ENCODE data around the gene RBM44.

RBM44 gene

DNA sequence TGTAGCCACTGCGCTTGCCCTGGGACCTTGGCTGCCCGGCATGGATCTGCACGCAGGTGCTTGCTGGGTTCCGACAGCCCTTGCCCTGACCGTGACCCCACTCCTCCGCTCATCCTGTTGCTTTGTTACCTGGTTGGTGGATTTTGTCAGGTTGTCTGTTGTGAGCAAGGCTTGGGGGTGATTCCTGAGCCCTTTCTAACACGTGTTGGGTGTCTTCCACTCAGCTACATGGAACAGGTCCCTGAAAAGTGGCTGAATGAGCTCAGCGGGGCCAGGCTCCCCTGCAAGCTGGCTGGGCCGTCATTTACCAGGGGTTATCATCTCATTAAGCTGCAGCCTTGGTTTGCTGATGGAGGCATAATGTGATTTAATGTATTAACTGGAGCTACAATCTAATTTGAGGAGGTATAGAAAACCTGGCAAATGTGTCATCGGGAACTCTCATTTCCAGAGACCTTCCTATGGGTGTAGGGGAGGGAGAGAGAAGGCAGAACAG lies 85.4 kb downstream of the RBM44 start:
- Histone ChIP-seq H3K9ac (ENCODE audit: low read length in 5 of 5) (no peak overlapping the region), H3K27me3 (ENCODE audit: control insufficient read depth in 5 of 5, insufficient read depth in 4 of 5, low read length in 5 of 5) (no peaks in the 10 kb centered on the region), H3K27ac (ENCODE audit: low read depth, low read length) (no peak overlapping the region)

DNA sequence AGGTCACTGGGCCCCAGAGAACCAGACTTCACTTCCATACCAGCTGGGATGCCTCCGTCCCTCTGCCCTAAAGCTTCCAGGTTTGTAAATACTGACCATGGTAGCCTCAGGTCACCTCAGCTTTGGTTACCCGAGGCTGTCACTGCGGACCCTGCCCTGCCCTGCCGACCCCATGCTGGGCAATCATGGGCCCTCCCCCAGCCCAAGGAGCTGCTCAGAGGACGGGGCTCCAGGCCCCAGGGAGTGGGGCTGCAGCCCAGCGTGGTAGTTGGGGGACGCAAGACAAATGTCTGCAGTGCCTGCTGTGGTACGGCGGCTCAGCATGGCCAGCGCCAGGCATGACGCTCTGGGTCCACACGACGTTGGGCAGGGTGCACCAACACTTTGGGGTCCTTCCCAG lies 86.1 kb downstream of the RBM44 start:
- Histone ChIP-seq H3K9me3 (ENCODE audit: control insufficient read depth in 5 of 5, low read length in 5 of 5) (no peaks in the 10 kb centered on the region), H3K27ac (ENCODE audit: low read depth, low read length) (no peak overlapping the region), H3K4me3 (ENCODE audit: low read depth in 1 of 5, low read length in 5 of 5) (no peak overlapping the region), H3K27me3 (ENCODE audit: control insufficient read depth in 5 of 5, insufficient read depth in 4 of 5, low read length in 5 of 5) (no peaks in the 10 kb centered on the region), H3K36me3 (ENCODE audit: control insufficient read depth in 5 of 5, insufficient read depth in 5 of 5, low read length in 5 of 5) (no peaks in the 10 kb centered on the region), H3K4me1 (ENCODE audit: control insufficient read depth in 5 of 5, insufficient read depth in 5 of 5, low read length in 5 of 5) (peaks cover 0 to 17% (median 13%) of the 10 kb centered on the region in 5 donors), H3K9ac (ENCODE audit: low read length in 5 of 5) (no peak overlapping the region)

More for the DNA sequence above, 85.4 kb downstream of the RBM44 start:
- no peaks in the 10 kb centered on the region for H3K36me3 ChIP-seq (ENCODE audit: control insufficient read depth in 5 of 5, insufficient read depth in 5 of 5, low read length in 5 of 5)
- no peak overlapping the region for H3K4me3 ChIP-seq (ENCODE audit: low read depth in 1 of 5, low read length in 5 of 5)
- no peaks in the 10 kb centered on the region for H3K9me3 ChIP-seq (ENCODE audit: control insufficient read depth in 5 of 5, low read length in 5 of 5)
- H3K4me1 ChIP-seq (ENCODE audit: control insufficient read depth in 5 of 5, insufficient read depth in 5 of 5, low read length in 5 of 5): peaks cover 0 to 17% (median 13%) of the 10 kb centered on the region in 5 donors

DNA sequence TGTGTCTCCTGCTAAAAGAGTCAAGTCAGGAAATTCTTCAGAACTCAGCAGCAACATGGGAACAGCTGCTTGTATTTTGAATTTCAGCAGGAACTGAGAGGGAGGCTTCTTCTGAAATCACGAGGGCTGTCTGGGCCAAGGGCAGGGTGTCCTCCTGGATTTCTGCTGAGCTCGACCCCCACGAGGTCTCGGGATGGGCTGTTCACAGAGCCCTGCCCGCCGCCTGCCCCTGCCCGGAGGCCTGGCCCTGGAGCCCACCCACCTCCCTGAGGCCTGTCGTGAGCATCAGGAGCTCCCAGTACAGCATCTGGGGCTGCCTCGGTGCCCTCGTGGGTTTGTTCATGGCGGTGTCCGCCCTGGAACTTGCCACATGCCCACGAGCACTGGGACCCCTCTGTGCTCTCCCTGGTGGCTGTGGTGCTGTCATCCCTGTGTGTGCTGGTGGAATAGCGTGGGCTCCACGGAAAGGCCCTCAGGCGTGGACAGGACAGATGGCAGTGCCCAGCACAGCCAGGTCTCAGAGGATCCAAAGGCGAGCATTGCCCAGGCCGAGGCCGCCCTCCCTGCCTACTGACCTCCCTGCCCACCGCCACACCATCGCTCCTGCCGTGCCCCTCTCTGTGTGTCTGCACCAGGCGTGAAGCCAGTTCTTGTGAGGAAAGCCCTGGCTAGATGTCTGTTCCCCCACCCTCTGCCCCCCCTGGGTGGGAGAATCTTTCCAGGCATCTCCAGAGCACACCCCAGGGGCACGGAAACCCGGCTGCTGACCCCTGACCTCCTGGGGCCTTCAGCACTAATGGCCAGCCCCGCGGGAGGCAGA lies 86.7 kb downstream of the RBM44 start:
- Histone ChIP-seq H3K4me3 (ENCODE audit: low read depth in 1 of 5, low read length in 5 of 5) (no peak overlapping the region), H3K27ac (ENCODE audit: low read depth, low read length) (no peak overlapping the region), H3K36me3 (ENCODE audit: control insufficient read depth in 5 of 5, insufficient read depth in 5 of 5, low read length in 5 of 5) (no peaks in the 10 kb centered on the region), H3K4me1 (ENCODE audit: control insufficient read depth in 5 of 5, insufficient read depth in 5 of 5, low read length in 5 of 5) (peaks cover 0 to 17% (median 13%) of the 10 kb centered on the region in 5 donors), H3K9ac (ENCODE audit: low read length in 5 of 5) (no peak overlapping the region), H3K27me3 (ENCODE audit: control insufficient read depth in 5 of 5, insufficient read depth in 4 of 5, low read length in 5 of 5) (no peaks in the 10 kb centered on the region), H3K9me3 (ENCODE audit: control insufficient read depth in 5 of 5, low read length in 5 of 5) (no peaks in the 10 kb centered on the region)

DNA sequence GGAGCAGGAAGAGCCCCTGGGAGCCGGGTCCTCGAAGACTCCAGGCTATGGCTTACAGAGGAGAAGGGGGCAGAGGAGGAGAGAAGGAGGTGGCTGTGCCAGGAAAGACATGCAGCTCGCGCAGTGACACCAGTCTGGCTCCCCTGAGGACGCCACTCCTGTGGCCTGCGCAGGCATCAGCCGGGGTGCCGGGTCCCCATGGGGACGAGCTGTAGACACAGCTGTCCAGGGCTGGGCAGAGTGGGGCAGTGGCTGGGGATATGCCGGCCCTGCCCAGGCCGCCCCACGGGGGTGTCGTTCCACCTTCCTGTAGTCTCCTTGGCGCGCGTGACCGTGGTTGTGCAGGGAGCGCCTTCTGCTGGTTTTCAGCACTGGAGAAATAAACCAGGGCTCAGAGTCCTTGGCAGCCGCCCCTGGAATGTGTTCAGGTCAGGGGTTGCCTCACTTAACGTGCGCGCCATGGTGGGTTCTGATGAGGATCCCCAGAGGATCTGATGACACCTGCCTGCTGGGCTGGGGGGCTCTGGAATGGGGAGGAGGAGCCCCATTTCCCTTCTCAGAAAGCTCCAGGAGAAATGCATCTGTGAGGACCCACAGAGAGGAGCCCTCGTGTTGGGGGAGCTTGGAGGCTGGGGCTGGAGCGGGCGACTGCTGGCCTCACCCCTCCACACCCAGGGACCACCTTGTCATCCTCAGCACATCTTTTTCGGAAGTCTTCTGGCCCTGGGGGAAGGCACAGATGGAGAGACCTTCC lies 87.5 kb downstream of the RBM44 start:
- H3K9ac ChIP-seq (ENCODE audit: low read length in 5 of 5): no peak overlapping the region
- no peaks in the 10 kb centered on the region for H3K27me3 ChIP-seq (ENCODE audit: control insufficient read depth in 5 of 5, insufficient read depth in 4 of 5, low read length in 5 of 5)
- peaks cover 0 to 17% (median 13%) of the 10 kb centered on the region in 5 donors for H3K4me1 ChIP-seq (ENCODE audit: control insufficient read depth in 5 of 5, insufficient read depth in 5 of 5, low read length in 5 of 5)
- H3K9me3 ChIP-seq (ENCODE audit: control insufficient read depth in 5 of 5, low read length in 5 of 5): no peaks in the 10 kb centered on the region
- no peak overlapping the region for H3K4me3 ChIP-seq (ENCODE audit: low read depth in 1 of 5, low read length in 5 of 5)
- no peak overlapping the region for H3K27ac ChIP-seq (ENCODE audit: low read depth, low read length)
- H3K36me3 ChIP-seq (ENCODE audit: control insufficient read depth in 5 of 5, insufficient read depth in 5 of 5, low read length in 5 of 5): no peaks in the 10 kb centered on the region

DNA sequence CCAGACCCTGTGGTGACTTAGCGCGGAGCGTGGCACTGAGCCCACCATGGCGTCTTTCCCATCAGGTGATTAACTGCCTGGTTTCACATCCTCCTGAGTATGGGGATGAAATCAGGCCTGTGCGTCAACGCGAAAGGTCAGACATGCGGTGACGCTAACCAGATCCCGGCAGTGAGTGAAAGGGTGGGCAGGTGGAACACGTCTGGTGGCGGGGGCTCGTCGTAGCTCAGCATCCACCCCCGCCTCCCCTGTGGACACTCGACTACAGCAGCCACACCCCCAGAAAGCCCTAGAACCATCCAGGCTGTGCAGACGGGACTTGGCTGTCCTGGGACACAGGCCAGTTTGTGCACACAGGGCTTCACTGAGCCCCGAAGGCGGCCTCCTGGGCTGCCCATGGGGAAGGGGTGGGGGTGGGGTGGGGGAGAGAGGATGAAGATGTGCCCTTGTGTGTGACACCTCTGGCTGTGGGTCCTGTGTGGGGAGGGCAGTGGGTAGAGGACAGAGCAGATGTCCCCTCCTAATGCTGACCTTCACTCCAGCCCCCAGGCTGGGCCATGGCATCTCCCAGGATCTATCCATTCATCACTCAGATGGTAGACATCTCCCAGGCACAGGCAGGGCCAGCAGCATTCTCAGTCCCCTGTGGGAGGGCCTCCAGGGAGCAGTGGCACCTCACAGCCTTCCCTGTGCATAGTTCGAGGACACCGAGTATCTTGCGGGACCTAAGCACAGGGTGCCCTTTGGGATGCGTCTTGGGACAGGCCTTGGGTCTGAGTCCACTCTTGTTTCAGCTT lies 88.3 kb downstream of the RBM44 start:
- no peaks in the 10 kb centered on the region for H3K9me3 ChIP-seq (ENCODE audit: control insufficient read depth in 5 of 5, low read length in 5 of 5)
- peaks cover 0 to 17% (median 13%) of the 10 kb centered on the region in 5 donors for H3K4me1 ChIP-seq (ENCODE audit: control insufficient read depth in 5 of 5, insufficient read depth in 5 of 5, low read length in 5 of 5)

DNA sequence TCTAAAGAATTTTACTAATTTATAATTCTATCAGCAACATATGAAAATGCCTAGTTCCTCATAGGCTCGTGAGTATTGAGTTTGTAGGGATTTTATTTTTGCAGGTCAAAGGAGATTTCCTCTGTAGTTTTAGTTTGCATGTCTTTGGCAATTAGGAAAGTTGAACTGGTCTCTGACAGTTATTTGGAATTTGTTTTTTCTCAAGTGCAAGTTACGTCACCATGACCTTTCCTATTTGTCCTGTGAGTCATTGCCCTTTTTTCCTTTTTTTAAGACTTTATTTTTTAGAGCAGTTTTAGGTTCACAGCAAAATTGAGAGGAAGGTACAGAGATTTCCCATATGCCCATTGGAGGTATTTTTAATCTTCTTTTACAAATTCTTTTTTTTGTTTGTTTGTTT lies 89.8 kb downstream of the RBM44 start:
- H3K27ac ChIP-seq (ENCODE audit: low read depth, low read length): no peak overlapping the region
- H3K4me1 ChIP-seq (ENCODE audit: control insufficient read depth in 5 of 5, insufficient read depth in 5 of 5, low read length in 5 of 5): peaks cover 0 to 18% (median 14%) of the 10 kb centered on the region in 5 donors
- H3K9ac ChIP-seq (ENCODE audit: low read length in 5 of 5): no peak overlapping the region
- H3K36me3 ChIP-seq (ENCODE audit: control insufficient read depth in 5 of 5, insufficient read depth in 5 of 5, low read length in 5 of 5): no peaks in the 10 kb centered on the region
- no peaks in the 10 kb centered on the region for H3K9me3 ChIP-seq (ENCODE audit: control insufficient read depth in 5 of 5, low read length in 5 of 5)
- H3K27me3 ChIP-seq (ENCODE audit: control insufficient read depth in 5 of 5, insufficient read depth in 4 of 5, low read length in 5 of 5): no peaks in the 10 kb centered on the region
- no peak overlapping the region for H3K4me3 ChIP-seq (ENCODE audit: low read depth in 1 of 5, low read length in 5 of 5)

More for the DNA sequence above, 88.3 kb downstream of the RBM44 start:
- Histone ChIP-seq H3K27ac (ENCODE audit: low read depth, low read length) (no peak overlapping the region), H3K9ac (ENCODE audit: low read length in 5 of 5) (no peak overlapping the region), H3K4me3 (ENCODE audit: low read depth in 1 of 5, low read length in 5 of 5) (no peak overlapping the region), H3K27me3 (ENCODE audit: control insufficient read depth in 5 of 5, insufficient read depth in 4 of 5, low read length in 5 of 5) (no peaks in the 10 kb centered on the region), H3K36me3 (ENCODE audit: control insufficient read depth in 5 of 5, insufficient read depth in 5 of 5, low read length in 5 of 5) (no peaks in the 10 kb centered on the region)

DNA sequence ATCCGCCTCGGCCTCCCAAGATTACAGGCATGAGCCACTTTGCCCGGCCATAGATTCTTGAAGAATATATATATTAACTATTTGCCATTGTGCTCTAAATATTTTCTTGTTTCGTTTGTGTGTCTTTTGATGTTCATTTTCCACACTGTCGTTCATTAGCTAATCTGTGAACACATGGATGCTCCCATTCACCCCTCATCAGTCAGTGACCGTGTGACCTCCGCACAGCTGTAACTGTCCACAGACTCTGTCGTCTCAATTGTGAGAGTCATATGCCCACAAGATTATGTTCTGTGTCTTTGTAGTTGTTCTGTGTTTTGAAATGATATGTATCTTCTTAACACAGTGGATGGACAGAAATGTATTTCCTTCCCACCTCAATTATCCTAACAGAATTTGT lies 90.4 kb downstream of the RBM44 start:
- H3K4me1 ChIP-seq (ENCODE audit: control insufficient read depth in 5 of 5, insufficient read depth in 5 of 5, low read length in 5 of 5): peaks cover 0 to 18% (median 14%) of the 10 kb centered on the region in 5 donors

DNA sequence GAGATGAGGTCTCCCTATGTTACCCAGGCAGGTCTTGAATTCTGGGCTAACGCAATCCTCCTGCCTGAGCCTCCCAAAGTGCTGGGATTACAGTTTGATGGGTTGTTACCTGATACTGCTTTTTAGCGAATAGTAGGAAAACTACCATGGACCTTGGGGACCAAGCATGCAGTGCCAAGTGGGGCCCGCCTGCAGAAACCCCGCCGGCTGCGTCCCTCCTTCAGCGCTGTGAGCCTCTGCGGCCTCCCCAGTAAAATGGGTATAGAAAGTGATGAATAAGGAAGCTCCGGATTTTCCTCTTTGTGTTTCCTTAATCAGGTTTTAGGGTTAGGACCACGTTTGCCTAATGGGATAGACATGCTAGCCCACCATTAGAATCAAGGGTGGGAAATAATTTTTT lies 91.2 kb downstream of the RBM44 start:
- Histone ChIP-seq H3K36me3 (ENCODE audit: control insufficient read depth in 5 of 5, insufficient read depth in 5 of 5, low read length in 5 of 5) (no peaks in the 10 kb centered on the region), H3K9me3 (ENCODE audit: control insufficient read depth in 5 of 5, low read length in 5 of 5) (no peaks in the 10 kb centered on the region), H3K27me3 (ENCODE audit: control insufficient read depth in 5 of 5, insufficient read depth in 4 of 5, low read length in 5 of 5) (no peaks in the 10 kb centered on the region), H3K27ac (ENCODE audit: low read depth, low read length) (no peak overlapping the region), H3K9ac (ENCODE audit: low read length in 5 of 5) (no peak overlapping the region), H3K4me3 (ENCODE audit: low read depth in 1 of 5, low read length in 5 of 5) (no peak overlapping the region), H3K4me1 (ENCODE audit: control insufficient read depth in 5 of 5, insufficient read depth in 5 of 5, low read length in 5 of 5) (peaks cover 0 to 18% (median 14%) of the 10 kb centered on the region in 5 donors)

More for the DNA sequence above, 90.4 kb downstream of the RBM44 start:
- no peak overlapping the region for H3K4me3 ChIP-seq (ENCODE audit: low read depth in 1 of 5, low read length in 5 of 5)
- H3K36me3 ChIP-seq (ENCODE audit: control insufficient read depth in 5 of 5, insufficient read depth in 5 of 5, low read length in 5 of 5): no peaks in the 10 kb centered on the region
- no peak overlapping the region for H3K27ac ChIP-seq (ENCODE audit: low read depth, low read length)
- no peak overlapping the region for H3K9ac ChIP-seq (ENCODE audit: low read length in 5 of 5)
- no peaks in the 10 kb centered on the region for H3K9me3 ChIP-seq (ENCODE audit: control insufficient read depth in 5 of 5, low read length in 5 of 5)
- no peaks in the 10 kb centered on the region for H3K27me3 ChIP-seq (ENCODE audit: control insufficient read depth in 5 of 5, insufficient read depth in 4 of 5, low read length in 5 of 5)
